CD1c-positive myeloid dendritic cell (primary cell): ENCODE measurements around the gene NFKB1.
"Not testable (repeated sequence)": the region's sequence is repeated elsewhere in the genome, so short reads cannot be mapped to it uniquely, and the experiment has no call there.

Experiments used
- DNase-seq: peaks from one replicate; pipeline ENCODE4 v3.0.0-alpha.2; 2016; ENCODE audit errors: extremely low spot score

Gene NFKB1

GRCh38 chr4:102598086-102598761 lies 97.1 kb downstream of the NFKB1 start:
- DNase-seq = no peak

- peak; percentile 49 for DNase-seq
Observed at GRCh38 chr4:102598762-102599374, 97.7 kb downstream of the NFKB1 start.

- DNase-seq = no peak
Observed at GRCh38 chr4:102599455-102599854, 98.3 kb downstream of the NFKB1 start.

- no peak for DNase-seq
Observed at GRCh38 chr4:102599886-102600285, 98.7 kb downstream of the NFKB1 start.

- DNase-seq = no peak
Observed at GRCh38 chr4:102600689-102601088, 99.5 kb downstream of the NFKB1 start.

GRCh38 chr4:102601586-102602227 lies 100.5 kb downstream of the NFKB1 start:
- DNase-seq = no peak

- no peak for DNase-seq
Observed at GRCh38 chr4:102604222-102604940, 103.2 kb downstream of the NFKB1 start.

- no peak for DNase-seq
Observed at GRCh38 chr4:102606261-102606660, 105.1 kb downstream of the NFKB1 start.

GRCh38 chr4:102606846-102607450 lies 105.8 kb downstream of the NFKB1 start:
- DNase-seq = no peak

GRCh38 chr4:102608190-102608589 lies 107.0 kb downstream of the NFKB1 start:
- no peak for DNase-seq

GRCh38 chr4:102610007-102610406 lies 108.8 kb downstream of the NFKB1 start:
- DNase-seq = no peak

- DNase-seq = no peak
Observed at GRCh38 chr4:102610476-102610875, 109.3 kb downstream of the NFKB1 start.

GRCh38 chr4:102612210-102612609 lies 111.1 kb downstream of the NFKB1 start:
- no peak for DNase-seq

- no peak for DNase-seq
Observed at GRCh38 chr4:102612824-102613366, 111.7 kb downstream of the NFKB1 start.

GRCh38 chr4:102614801-102615200 lies 113.6 kb downstream of the NFKB1 start:
- no peak for DNase-seq

- no peak for DNase-seq
Observed at GRCh38 chr4:102616636-102617035, 115.5 kb downstream of the NFKB1 start.

GRCh38 chr4:102619021-102619420 lies 117.9 kb downstream of the NFKB1 start:
- DNase-seq = not testable (repeated sequence)

- not testable (repeated sequence) for DNase-seq
Observed at GRCh38 chr4:102619776-102620631, 118.8 kb downstream of the NFKB1 start.

- DNase-seq = peak; percentile 35
Observed at GRCh38 chr4:102620697-102621497, 119.7 kb downstream of the NFKB1 start.

- no peak for DNase-seq
Observed at GRCh38 chr4:102623622-102624021, 122.5 kb downstream of the NFKB1 start.
